Activated CD4-positive, CD25-positive, alpha-beta regulatory T cell treated with anti-CD3 and anti-CD28 coated beads, Interleukin-2, amount 50 U/mL, for 72 hours (primary cell): ENCODE measurements around the gene RFC1.
"Not testable (repeated sequence)": the region's sequence is repeated elsewhere in the genome, so short reads cannot be mapped to it uniquely, and the experiment has no call there.

Source experiments
- DNase-seq: peaks from one replicate; pipeline ENCODE4 v3.0.0; 2021

The RFC1 gene

GRCh38 chr4:39303871-39304270, 62.3 kb downstream of the RFC1 start:
- no peak for DNase-seq

- no peak for DNase-seq
Measured at GRCh38 chr4:39302901-39303300, 63.3 kb downstream of the RFC1 start.

GRCh38 chr4:39295784-39296183, 70.4 kb downstream of the RFC1 start:
- DNase-seq, result no peak

- not testable (repeated sequence) for DNase-seq
Measured at GRCh38 chr4:39292433-39292832, 73.7 kb downstream of the RFC1 start.

GRCh38 chr4:39291686-39292085, 74.5 kb downstream of the RFC1 start:
- no peak for DNase-seq

GRCh38 chr4:39287223-39287622, 78.9 kb downstream of the RFC1 start:
- no peak for DNase-seq

- no peak for DNase-seq
Measured at GRCh38 chr4:39286263-39286662, 79.9 kb downstream of the RFC1 start.

- DNase-seq, result no peak
Measured at GRCh38 chr4:39285853-39286252, 80.3 kb downstream of the RFC1 start.

GRCh38 chr4:39285111-39285795, 80.9 kb downstream of the RFC1 start:
- no peak for DNase-seq

- DNase-seq, result no peak
Measured at GRCh38 chr4:39280770-39281169, 85.4 kb downstream of the RFC1 start.

GRCh38 chr4:39279416-39279815, 86.7 kb downstream of the RFC1 start:
- DNase-seq, result no peak

- no peak for DNase-seq
Measured at GRCh38 chr4:39278476-39278875, 87.7 kb downstream of the RFC1 start.

- DNase-seq, result not testable (repeated sequence)
Measured at GRCh38 chr4:39277661-39278060, 88.5 kb downstream of the RFC1 start.

- no peak for DNase-seq
Measured at GRCh38 chr4:39274503-39274902, 91.7 kb downstream of the RFC1 start.

- no peak for DNase-seq
Measured at GRCh38 chr4:39263895-39264294, 102.3 kb downstream of the RFC1 start.

GRCh38 chr4:39259571-39260330, 106.4 kb downstream of the RFC1 start:
- DNase-seq, result no peak

GRCh38 chr4:39256436-39256835, 109.7 kb downstream of the RFC1 start:
- DNase-seq, result no peak

- DNase-seq, result no peak
Measured at GRCh38 chr4:39255871-39256270, 110.3 kb downstream of the RFC1 start.

- DNase-seq, result no peak
Measured at GRCh38 chr4:39255266-39255665, 110.9 kb downstream of the RFC1 start.

GRCh38 chr4:39243462-39243861, 122.7 kb downstream of the RFC1 start:
- no peak for DNase-seq
